ENCODE data around the gene UPF2. TPM values are rescaled to one million over a fixed set of nuclear protein-coding genes. Genes with fewer than 3 reads are reported as not detected.
"Not testable (repeated sequence)": the region's sequence is repeated elsewhere in the genome, so short reads cannot be mapped to it uniquely, and the experiment has no call there.

Gene UPF2
- total RNA-seq, 4 donors from 2014 or later: 23.7 to 27.3 (median 24.7) TPM

GRCh38 chr10:11893749-11894278 lies 148.8 kb downstream of the UPF2 start:
- DNase-seq (ENCODE audit: low spot score in 2 of 2): no peak
- Histone ChIP-seq H3K4me1 (no peaks in the 10 kb centered on the region), H3K27ac (no peak overlapping the region), H3K9me3 (no peaks in the 10 kb centered on the region), H3K36me3 (no peaks in the 10 kb centered on the region), H3K27me3 (no peaks in the 10 kb centered on the region), H3K4me3 (no peak overlapping the region)
- 86 to 94% methylated on average over 9 to 19 of the region's 22 CpGs for WGBS, 2 donors
- TF ChIP-seq EP300 (IDR thresholded peaks at IDR 0.05) (no peak), CTCF (IDR thresholded peaks at IDR 0.05) (no peak), POLR2A (IDR thresholded peaks at IDR 0.05) (no peak)

- WGBS, 2 donors: 96 to 98% methylated on average over 22 of the region's 22 CpGs
- TF ChIP-seq CTCF (IDR thresholded peaks at IDR 0.05) (no peak), EP300 (IDR thresholded peaks at IDR 0.05) (no peak), POLR2A (IDR thresholded peaks at IDR 0.05) (no peak)
Observed at GRCh38 chr10:11891776-11892486, 150.7 kb downstream of the UPF2 start.

GRCh38 chr10:11889263-11889662 lies 153.3 kb downstream of the UPF2 start:
- not testable (repeated sequence) for H3K4me3 ChIP-seq; H3K27me3 ChIP-seq; DNase-seq (ENCODE audit: low spot score in 2 of 2); H3K27ac ChIP-seq; H3K4me1 ChIP-seq; H3K36me3 ChIP-seq; H3K9me3 ChIP-seq
- WGBS, 2 donors: 83 to 86% methylated on average over 8 of the region's 8 CpGs

More at GRCh38 chr10:11891776-11892486, 150.7 kb downstream of the UPF2 start:
- Histone ChIP-seq H3K9me3 (no peaks in the 10 kb centered on the region), H3K4me3 (no peak overlapping the region), H3K36me3 (no peaks in the 10 kb centered on the region), H3K27me3 (no peaks in the 10 kb centered on the region), H3K27ac (no peak overlapping the region), H3K4me1 (no peaks in the 10 kb centered on the region)
- DNase-seq (ENCODE audit: low spot score in 2 of 2): no peak

- H3K4me3 ChIP-seq: no peak overlapping the region
- peaks cover 0 to 9% (median 0%) of the 10 kb centered on the region in 4 donors for H3K4me1 ChIP-seq
- DNase-seq (ENCODE audit: low spot score in 2 of 2): no peak
- TF ChIP-seq EP300 (IDR thresholded peaks at IDR 0.05): no peak
- TF ChIP-seq CTCF (IDR thresholded peaks at IDR 0.05): no peak
- no peak for TF ChIP-seq POLR2A (IDR thresholded peaks at IDR 0.05)
- H3K9me3 ChIP-seq: no peaks in the 10 kb centered on the region
- 91 to 93% methylated on average over 15 to 16 of the region's 16 CpGs for WGBS, 2 donors
- no peak overlapping the region for H3K27ac ChIP-seq
- H3K27me3 ChIP-seq: no peaks in the 10 kb centered on the region
- no peaks in the 10 kb centered on the region for H3K36me3 ChIP-seq
Observed at GRCh38 chr10:11887381-11888227, 155.0 kb downstream of the UPF2 start.

GRCh38 chr10:11886851-11887250 lies 155.8 kb downstream of the UPF2 start:
- Histone ChIP-seq H3K4me1 (peaks cover 0 to 16% (median 0%) of the 10 kb centered on the region in 4 donors), H3K27me3 (no peaks in the 10 kb centered on the region), H3K27ac (no peak overlapping the region), H3K9me3 (no peaks in the 10 kb centered on the region), H3K4me3 (no peak overlapping the region), H3K36me3 (no peaks in the 10 kb centered on the region)
- WGBS, 2 donors: 66 to 72% methylated on average over 12 of the region's 12 CpGs
- DNase-seq (ENCODE audit: low spot score in 2 of 2): no peak
- TF ChIP-seq EP300 (IDR thresholded peaks at IDR 0.05): no peak
- TF ChIP-seq POLR2A (IDR thresholded peaks at IDR 0.05): no peak
- TF ChIP-seq CTCF (IDR thresholded peaks at IDR 0.05): no peak
